H9 (cell line): ENCODE measurements around the gene MOV10. TPM values are rescaled to one million over a fixed set of nuclear protein-coding genes. Genes with fewer than 3 reads are reported as not detected.

Experiments used
- DNase-seq: peaks from one replicate; pipeline ENCODE4 v3.0.0-alpha.2; 2017
- H2AFZ ChIP-seq: one replicate; pipeline ENCODE4 v1.6.1; 2013; ENCODE audit warnings: mild to moderate bottlenecking, low read length, control low read depth, moderate library complexity
- H2AK5ac ChIP-seq: 2 replicates; pipeline ENCODE4 v1.6.1; 2013; ENCODE audit warnings: low read length, control low read depth, mixed read lengths; ENCODE audit not compliant: insufficient read length
- H2BK120ac ChIP-seq: one replicate; pipeline ENCODE4 v1.6.1; 2013; ENCODE audit warnings: low read depth, mild to moderate bottlenecking, low read length, control low read depth, inconsistent platforms; ENCODE audit not compliant: poor library complexity, severe bottlenecking
- H2BK12ac ChIP-seq: 2 replicates; pipeline ENCODE4 v1.6.1; 2013; ENCODE audit warnings: low read length, control low read depth, mixed read lengths, low read depth; ENCODE audit not compliant: insufficient read length
- H2BK15ac ChIP-seq: 2 replicates; pipeline ENCODE4 v1.6.1; 2013; ENCODE audit warnings: low read depth, low read length, control low read depth
- H2BK20ac ChIP-seq: one replicate; pipeline ENCODE4 v1.6.1; 2013; ENCODE audit warnings: low read depth, mild to moderate bottlenecking, low read length, control low read depth, inconsistent platforms; ENCODE audit not compliant: poor library complexity, severe bottlenecking
- H2BK5ac ChIP-seq: 2 replicates; pipeline ENCODE4 v1.6.1; 2013; ENCODE audit warnings: low read length, control low read depth, mixed read lengths; ENCODE audit not compliant: insufficient read length
- H3K14ac ChIP-seq: 2 replicates; pipeline ENCODE4 v1.6.1; 2013; ENCODE audit warnings: low read length, control low read depth; ENCODE audit not compliant: insufficient read depth
- H3K18ac ChIP-seq: 2 replicates; pipeline ENCODE4 v1.6.1; 2013; ENCODE audit warnings: low read depth, mild to moderate bottlenecking, mixed read lengths, low read length, control low read depth; ENCODE audit not compliant: insufficient read length
- H3K23ac ChIP-seq: 2 replicates; pipeline ENCODE4 v1.6.1; 2013; ENCODE audit warnings: low read length, control low read depth, mixed read lengths, low read depth; ENCODE audit not compliant: insufficient read length
- H3K23me2 ChIP-seq: 2 replicates; pipeline ENCODE4 v1.6.1; 2013; ENCODE audit warnings: low read depth, mild to moderate bottlenecking, mixed read lengths, low read length, control low read depth; ENCODE audit not compliant: insufficient read length, poor library complexity, severe bottlenecking
- H3K27ac ChIP-seq: 2 replicates; pipeline ENCODE4 v1.5.1; 2013; ENCODE audit warnings: low read length, control low read depth, mixed read lengths, low read depth; ENCODE audit not compliant: insufficient read length
- H3K27me3 ChIP-seq: 2 replicates; pipeline ENCODE4 v1.6.1; 2013; ENCODE audit warnings: low read length, control low read depth, inconsistent platforms; ENCODE audit not compliant: insufficient read depth
- H3K4ac ChIP-seq: 2 replicates; pipeline ENCODE4 v1.6.1; 2013; ENCODE audit warnings: low read depth, mild to moderate bottlenecking, control low read depth, inconsistent platforms, low read length, moderate library complexity
- H3K4me1 ChIP-seq: 2 replicates; pipeline ENCODE4 v1.6.1; 2013; ENCODE audit warnings: low read length, control low read depth, inconsistent platforms; ENCODE audit not compliant: insufficient read depth
- H3K4me2 ChIP-seq: 2 replicates; pipeline ENCODE4 v1.6.1; 2013; ENCODE audit warnings: low read length, control low read depth, mixed read lengths; ENCODE audit not compliant: insufficient read length, insufficient read depth
- H3K56ac ChIP-seq: 2 replicates; pipeline ENCODE4 v1.6.1; 2013; ENCODE audit warnings: low read depth, mild to moderate bottlenecking, mixed read lengths, low read length, control low read depth; ENCODE audit not compliant: insufficient read length
- H3K79me1 ChIP-seq: 2 replicates; pipeline ENCODE4 v1.6.1; 2013; ENCODE audit warnings: low read depth, mild to moderate bottlenecking, moderate library complexity, low read length, control low read depth, inconsistent platforms; ENCODE audit not compliant: insufficient read depth, poor library complexity, severe bottlenecking
- H3K79me2 ChIP-seq: 2 replicates; pipeline ENCODE4 v1.6.1; 2013; ENCODE audit warnings: low read length, control low read depth, inconsistent platforms; ENCODE audit not compliant: insufficient read depth
- H3K9ac ChIP-seq: 2 replicates; pipeline ENCODE4 v1.6.1; 2013; ENCODE audit warnings: low read length, control low read depth, mixed read lengths; ENCODE audit not compliant: insufficient read length; ENCODE audit errors: extremely low read depth
- H3K9me3 ChIP-seq: one replicate; pipeline ENCODE4 v1.6.1; 2013; ENCODE audit warnings: low read depth, low read length, inconsistent platforms; ENCODE audit not compliant: control insufficient read depth
- H3T11ph ChIP-seq: one replicate; pipeline ENCODE4 v1.6.1; 2013; ENCODE audit warnings: mild to moderate bottlenecking, low read length, control low read depth, inconsistent platforms
- H4K20me1 ChIP-seq: one replicate; pipeline ENCODE4 v1.6.1; 2013; ENCODE audit not compliant: control insufficient read depth, insufficient read length, insufficient read depth
- H4K5ac ChIP-seq: 2 replicates; pipeline ENCODE4 v1.6.1; 2013; ENCODE audit warnings: low read depth, mild to moderate bottlenecking, mixed read lengths, low read length, control low read depth; ENCODE audit not compliant: insufficient read length
- H4K8ac ChIP-seq: replicated peaks from 2 replicates; pipeline ENCODE4 v1.6.1; 2013; ENCODE audit warnings: low read length, control low read depth, mixed read lengths, low read depth; ENCODE audit not compliant: insufficient read length
- H4K91ac ChIP-seq: 2 replicates; pipeline ENCODE4 v1.6.1; 2013; ENCODE audit warnings: low read depth, mild to moderate bottlenecking, moderate library complexity, mixed read lengths, low read length, control low read depth; ENCODE audit not compliant: insufficient read length
- H3K27ac Mint-ChIP-seq, 3 experiments: 2 replicates in 2 of 3; 3 replicates in 1 of 3; pipeline ENCODE4 v1.8.0; 2020 to 2021; ENCODE audit warnings: mixed read lengths in 3 of 3, mild to moderate bottlenecking in 1 of 3, moderate library complexity in 1 of 3
- H3K27me3 Mint-ChIP-seq: 2 replicates; pipeline ENCODE4 v1.8.0; 2021; ENCODE audit warnings: low read depth, mild to moderate bottlenecking, moderate library complexity, mixed read lengths
- H3K36me3 Mint-ChIP-seq, 3 experiments: 2 replicates in 2 of 3; 3 replicates in 1 of 3; pipeline ENCODE4 v1.8.0; 2020 to 2021; ENCODE audit warnings: low read depth in 3 of 3, mixed read lengths in 3 of 3; ENCODE audit not compliant: insufficient read depth in 1 of 3
- H3K4me1 Mint-ChIP-seq, 2 experiments: 2 replicates each; pipeline ENCODE4 v1.8.0; 2020; ENCODE audit warnings: mixed read lengths in 2 of 2
- H3K4me3 Mint-ChIP-seq, 2 experiments: 2 replicates in 1 of 2; 3 replicates in 1 of 2; pipeline ENCODE4 v1.8.0; 2020 to 2021; ENCODE audit warnings: mild to moderate bottlenecking in 2 of 2, mixed read lengths in 2 of 2, moderate library complexity in 1 of 2
- H3K9me3 Mint-ChIP-seq, 2 experiments: 2 replicates in 1 of 2; 3 replicates in 1 of 2; pipeline ENCODE4 v1.8.0; 2020; ENCODE audit warnings: mild to moderate bottlenecking in 2 of 2, mixed read lengths in 2 of 2, moderate library complexity in 1 of 2
- CTCF ChIP-seq: fragments of 200-600 bp; sonication (generic); conservative IDR thresholded peaks from 3 replicates; pipeline ENCODE4 v1.8.0; 2021; ENCODE audit warnings: antibody characterized with exemption, mild to moderate bottlenecking
- WGBS: extraction: QIAGEN DNeasy Blood & Tissue Kit; methylation state at CpG from one replicate; pipeline ENCODE4 v1.1.7; 2013; ENCODE audit warnings: missing lambda C conversion rate, low lambda C conversion rate, mixed read lengths; ENCODE audit not compliant: insufficient read length; ENCODE audit errors: extremely low coverage; 5-methylcytosine and 5-hydroxymethylcytosine counted together
- total RNA-seq: library from RNA; stranded (reverse); gene quantifications from 2 replicates; pipeline ENCODE4 v1.2.1, GENCODE V29; 2021

The MOV10 gene
- total RNA-seq, 1 experiment from 2014 or later: 77.8 TPM

- Mint-ChIP-seq H3K27me3 (peaks cover 12% of the 10 kb centered on the region), H3K4me1 (peaks cover 26 to 31% of the 10 kb centered on the region in 2 experiments)
- no peak for TF ChIP-seq CTCF
These were observed 3.0 kb downstream of the MOV10 start for GRCh38 chr1:112677501-112677900.

More at GRCh38 chr1:112677501-112677900, 3.0 kb downstream of the MOV10 start:
- Histone ChIP-seq H3K79me1 (no peaks in the 10 kb centered on the region), H3K9me3 (no peaks in the 10 kb centered on the region), H4K5ac (no peak overlapping the region), H3K9ac (no peak overlapping the region), H2BK5ac (no peak overlapping the region), H3T11ph (no peak overlapping the region), H3K4me1 (peaks cover 2% of the 10 kb centered on the region; the same call in 1 of the 2 replicates), H4K20me1 (no peaks in the 10 kb centered on the region), H2BK15ac (no peak overlapping the region), H3K23me2 (peaks cover 14% of the 10 kb centered on the region), H3K27ac (no peak overlapping the region), H3K27me3 (peaks cover 6% of the 10 kb centered on the region; the same call in 1 of the 2 replicates), H3K23ac (no peak overlapping the region), H2BK12ac (no peak overlapping the region), H3K79me2 (peaks cover 5% of the 10 kb centered on the region; the same call in 1 of the 2 replicates), H3K56ac (no peak overlapping the region), H3K4ac (no peak overlapping the region), H4K8ac (no peak overlapping the region), H3K14ac (no peak overlapping the region), H2BK120ac (no peak overlapping the region), H4K91ac (no peak overlapping the region), H3K18ac (no peak overlapping the region), H2AK5ac (no peak overlapping the region), H3K4me2 (no peak overlapping the region), H2AFZ (no peak overlapping the region), H2BK20ac (no peak overlapping the region)
- no peak overlapping the region for H3K4me3 Mint-ChIP-seq
- DNase-seq: no peak
- no peaks in the 10 kb centered on the region for H3K9me3 Mint-ChIP-seq
- H3K36me3 Mint-ChIP-seq: peaks cover 3 to 23% (median 9%) of the 10 kb centered on the region in 3 experiments; a peak in 4 of 7 replicates
- no CpG with 5 or more reads among the region's 4 CpGs for WGBS
- no peak overlapping the region for H3K27ac Mint-ChIP-seq
